CD4-positive, alpha-beta T cell (primary cell): Measurements from ENCODE around the gene USP9X. TPM values are rescaled to one million over a fixed set of nuclear protein-coding genes. Genes with fewer than 3 reads are reported as not detected.

Source experiments
- ATAC-seq: fragments of 200-7000 bp; cut with Tn5 transposase; one replicate; pipeline ENCODE4 v1.10.0; 2022; ENCODE audit warnings: mild to moderate bottlenecking; ENCODE audit not compliant: poor library complexity
- CTCF ChIA-PET: fragments of 350-600 bp; sonication (Branson Sonifier 250); formaldehyde crosslinking; loops from one replicate; lab custom pipeline; 2021; ENCODE audit warnings: antibody characterized with exemption, inconsistent platforms; lab: Charles Lee
- POLR2A ChIA-PET: fragments of 350-600 bp; sonication (Branson Sonifier 250); formaldehyde crosslinking; loops from one replicate; lab custom pipeline; 2021; ENCODE audit warnings: antibody characterized with exemption, inconsistent platforms; lab: Charles Lee
- DNase-seq, 14 experiments: peaks; one replicate each; pipeline ENCODE4 v3.0.0-alpha.2; 2013 to 2020; ENCODE audit warnings: mixed read lengths in 2 of 14
- H3K27ac ChIP-seq, 2 donors: one replicate each; pipeline versions ENCODE4 v1.5.1 to v1.7.0; 2013; ENCODE audit warnings: low read length in 2 of 2, low read depth in 1 of 2, mild to moderate bottlenecking in 1 of 2
- H3K27me3 ChIP-seq, 2 experiments: 1 replicate in 1 of 2; 2 replicates in 1 of 2; pipeline versions ENCODE4 v1.6.1 to v1.7.0; 2013; ENCODE audit warnings: low read length in 2 of 2, control low read depth in 1 of 2, mild to moderate bottlenecking in 1 of 2, moderate library complexity in 1 of 2; ENCODE audit not compliant: insufficient read depth in 2 of 2, control insufficient read depth in 1 of 2
- H3K36me3 ChIP-seq: one replicate; pipeline ENCODE4 v1.6.1; 2013; ENCODE audit warnings: low read length, control low read depth; ENCODE audit not compliant: insufficient read depth
- H3K4me1 ChIP-seq: one replicate; pipeline ENCODE4 v1.6.1; 2013; ENCODE audit warnings: low read length, control low read depth; ENCODE audit not compliant: insufficient read depth
- H3K4me3 ChIP-seq: one replicate; pipeline ENCODE4 v1.5.1; 2013; ENCODE audit warnings: mild to moderate bottlenecking, low read length, moderate library complexity
- H3K9me3 ChIP-seq, 2 experiments: 1 replicate in 1 of 2; 2 replicates in 1 of 2; pipeline versions ENCODE4 v1.6.1 to v1.7.0; 2013; ENCODE audit warnings: low read length in 2 of 2, mild to moderate bottlenecking in 2 of 2, control low read depth in 1 of 2, moderate library complexity in 1 of 2; ENCODE audit not compliant: control insufficient read depth in 1 of 2, insufficient read depth in 1 of 2
- H3K27ac Mint-ChIP-seq: one replicate; pipeline ENCODE4 v1.8.0; 2020; ENCODE audit warnings: mixed read lengths
- H3K27me3 Mint-ChIP-seq: one replicate; pipeline ENCODE4 v1.8.0; 2021; ENCODE audit warnings: mixed read lengths
- H3K36me3 Mint-ChIP-seq: one replicate; pipeline ENCODE4 v1.8.0; 2021; ENCODE audit warnings: low read depth, mixed read lengths
- H3K4me1 Mint-ChIP-seq: one replicate; pipeline ENCODE4 v1.8.0; 2021; ENCODE audit warnings: low read depth, mixed read lengths
- H3K4me3 Mint-ChIP-seq: one replicate; pipeline ENCODE4 v1.8.0; 2020; ENCODE audit warnings: mild to moderate bottlenecking, mixed read lengths
- H3K9me3 Mint-ChIP-seq: one replicate; pipeline ENCODE4 v1.8.0; 2020; ENCODE audit warnings: mixed read lengths
- intact Hi-C, 2 experiments: fragments of 100-400 bp; cut with DNase I in 1 of 2; cut with micrococcal nuclease in 1 of 2; formaldehyde crosslinking; loops; one replicate each; pipeline versions ENCODE4 v1.15.1 to v1.9.0; 2023 to 2025; cut with DNase I, micrococcal nuclease
- total RNA-seq, 174 experiments: library from RNA in 2 of 174; stranded (reverse) in 2 of 174; gene quantifications; one replicate each; pipeline ENCODE4 v1.2.3 and lab custom pipeline; 2021 to 2026
- TF ChIP-seq, protein P1 (sequence below): fragments of 200-600 bp; IDR thresholded peaks from one replicate; pipeline ENCODE4 v1.8.0; 2022; ENCODE audit warnings: antibody characterized with exemption, mild to moderate bottlenecking

USP9X gene
- total RNA-seq, 2 experiments from 2014 or later: 70.4 to 74.8 TPM

DNA sequence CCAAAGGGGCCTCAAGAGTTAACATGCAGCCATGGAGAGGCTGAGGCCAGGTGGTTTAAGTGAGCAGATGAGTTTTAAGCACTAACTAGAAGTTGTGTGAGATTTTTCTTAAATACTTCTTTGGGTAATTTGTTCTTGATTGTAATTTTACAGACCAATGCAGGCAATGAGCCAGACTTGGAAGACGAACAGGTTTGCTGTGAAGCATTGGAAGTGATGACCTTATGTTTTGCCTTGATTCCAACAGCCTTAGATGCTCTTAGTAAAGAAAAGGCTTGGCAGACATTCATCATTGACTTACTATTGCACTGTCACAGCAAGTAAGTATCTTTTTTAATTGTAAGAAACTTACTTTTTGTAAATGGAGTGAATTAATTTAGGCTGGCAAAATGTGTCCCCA, 103.9 kb downstream of the USP9X start:
- Histone ChIP-seq H3K27ac (no peak overlapping the region), H3K9me3 (no peaks in the 10 kb centered on the region), H3K27me3 (no peaks in the 10 kb centered on the region), H3K4me3 (no peak overlapping the region), H3K4me1 (no peaks in the 10 kb centered on the region), H3K36me3 (peaks cover 57% of the 10 kb centered on the region)
- TF ChIP-seq, protein P1, sequence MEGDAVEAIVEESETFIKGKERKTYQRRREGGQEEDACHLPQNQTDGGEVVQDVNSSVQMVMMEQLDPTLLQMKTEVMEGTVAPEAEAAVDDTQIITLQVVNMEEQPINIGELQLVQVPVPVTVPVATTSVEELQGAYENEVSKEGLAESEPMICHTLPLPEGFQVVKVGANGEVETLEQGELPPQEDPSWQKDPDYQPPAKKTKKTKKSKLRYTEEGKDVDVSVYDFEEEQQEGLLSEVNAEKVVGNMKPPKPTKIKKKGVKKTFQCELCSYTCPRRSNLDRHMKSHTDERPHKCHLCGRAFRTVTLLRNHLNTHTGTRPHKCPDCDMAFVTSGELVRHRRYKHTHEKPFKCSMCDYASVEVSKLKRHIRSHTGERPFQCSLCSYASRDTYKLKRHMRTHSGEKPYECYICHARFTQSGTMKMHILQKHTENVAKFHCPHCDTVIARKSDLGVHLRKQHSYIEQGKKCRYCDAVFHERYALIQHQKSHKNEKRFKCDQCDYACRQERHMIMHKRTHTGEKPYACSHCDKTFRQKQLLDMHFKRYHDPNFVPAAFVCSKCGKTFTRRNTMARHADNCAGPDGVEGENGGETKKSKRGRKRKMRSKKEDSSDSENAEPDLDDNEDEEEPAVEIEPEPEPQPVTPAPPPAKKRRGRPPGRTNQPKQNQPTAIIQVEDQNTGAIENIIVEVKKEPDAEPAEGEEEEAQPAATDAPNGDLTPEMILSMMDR: no peak
- intact Hi-C loops: loop anchor here in 1 of 2 experiments (10.0 kb wide), 1 partner anchor 256 kb away; the partner anchor contains the start of gene NYX
- Mint-ChIP-seq H3K27me3 (no peaks in the 10 kb centered on the region), H3K4me1 (peaks cover 6% of the 10 kb centered on the region), H3K9me3 (no peaks in the 10 kb centered on the region), H3K27ac (no peak overlapping the region), H3K4me3 (no peak overlapping the region), H3K36me3 (peaks cover 79% of the 10 kb centered on the region)
- CTCF ChIA-PET: no interaction called here
- POLR2A ChIA-PET: no interaction called here
- no peak for DNase-seq
- ATAC-seq: no peak

- H3K27ac ChIP-seq: no peak overlapping the region
- H3K4me3 ChIP-seq: no peak overlapping the region
- Mint-ChIP-seq H3K4me1 (no peaks in the 10 kb centered on the region), H3K9me3 (no peaks in the 10 kb centered on the region), H3K27ac (peak overlapping the region; percentile 42), H3K36me3 (peaks cover 66% of the 10 kb centered on the region), H3K4me3 (no peak overlapping the region), H3K27me3 (no peaks in the 10 kb centered on the region)
- no peaks in the 10 kb centered on the region for H3K4me1 ChIP-seq
- ChIA-PET CTCF (interaction anchor here (1.1 to 1.8 kb wide), 2 partner anchors 12 to 534 kb away, joined by 3 to 7 read pairs; no protein-coding TSS in a partner anchor), POLR2A (no interaction called here)
- TF ChIP-seq, protein P1: no peak
- no peaks in the 10 kb centered on the region for H3K9me3 ChIP-seq
- ATAC-seq: no peak
- H3K36me3 ChIP-seq: peaks cover 49% of the 10 kb centered on the region
- H3K27me3 ChIP-seq: no peaks in the 10 kb centered on the region
- intact Hi-C loops: no loop called here
- no peak for DNase-seq
Observed at GRCh38 chrX:41192880-41193279, 107.6 kb downstream of the USP9X start.

DNA sequence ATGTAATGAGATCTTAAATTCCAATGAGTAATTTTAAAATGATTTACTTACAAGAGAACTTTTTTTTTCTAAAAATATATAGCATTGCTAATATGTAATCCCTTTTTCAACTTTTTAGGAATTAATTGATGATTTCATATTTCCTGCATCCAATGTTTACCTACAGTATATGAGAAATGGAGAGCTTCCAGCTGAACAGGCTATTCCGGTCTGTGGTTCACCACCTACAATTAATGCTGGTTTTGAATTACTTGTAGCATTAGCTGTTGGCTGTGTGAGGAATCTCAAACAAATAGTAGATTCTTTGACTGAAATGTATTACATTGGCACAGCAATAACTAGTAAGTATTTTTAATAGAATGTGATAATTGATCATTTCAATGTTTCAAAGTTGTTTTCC, 113.2 kb downstream of the USP9X start:
- Histone ChIP-seq H3K27ac (no peak overlapping the region), H3K4me3 (no peak overlapping the region), H3K27me3 (no peaks in the 10 kb centered on the region), H3K9me3 (no peaks in the 10 kb centered on the region), H3K4me1 (no peaks in the 10 kb centered on the region), H3K36me3 (peaks cover 55% of the 10 kb centered on the region)
- Mint-ChIP-seq H3K36me3 (peaks cover 56% of the 10 kb centered on the region), H3K27me3 (no peaks in the 10 kb centered on the region), H3K4me3 (no peak overlapping the region), H3K27ac (no peak overlapping the region), H3K9me3 (no peaks in the 10 kb centered on the region), H3K4me1 (peaks cover 6% of the 10 kb centered on the region)
- DNase-seq (no peak), ATAC-seq (no peak)
- ChIA-PET POLR2A (no interaction called here), CTCF (no interaction called here)
- TF ChIP-seq, protein P1: no peak
- intact Hi-C loops: no loop called here
